Esophagus (tissue), 2 donors: ENCODE measurements around the gene GTF3A. TPM values are rescaled to one million over a fixed set of nuclear protein-coding genes. Genes with fewer than 3 reads are reported as not detected.

Source experiments
- H3K27ac ChIP-seq, 2 donors: one replicate each; pipeline ENCODE4 v1.5.1; 2013; ENCODE audit warnings: low read depth in 2 of 2, mild to moderate bottlenecking in 2 of 2, inconsistent platforms in 1 of 2, low read length in 1 of 2, moderate library complexity in 1 of 2
- H3K27me3 ChIP-seq, 2 donors: one replicate each; pipeline ENCODE4 v1.6.1; 2013; ENCODE audit warnings: low read length in 2 of 2, control low read depth in 1 of 2, mild to moderate bottlenecking in 1 of 2; ENCODE audit not compliant: insufficient read depth in 2 of 2, control insufficient read depth in 1 of 2
- H3K36me3 ChIP-seq, 2 donors: one replicate each; pipeline ENCODE4 v1.6.1; 2013; ENCODE audit warnings: low read length in 1 of 2; ENCODE audit not compliant: control insufficient read depth in 2 of 2, insufficient read depth in 2 of 2
- H3K4me1 ChIP-seq, 2 donors: one replicate each; pipeline ENCODE4 v1.6.1; 2013; ENCODE audit warnings: low read length in 1 of 2; ENCODE audit not compliant: control insufficient read depth in 2 of 2, insufficient read depth in 2 of 2
- H3K4me3 ChIP-seq, 2 donors: one replicate each; pipeline ENCODE4 v1.5.1; 2013; ENCODE audit warnings: low read length in 2 of 2, mild to moderate bottlenecking in 2 of 2, low read depth in 1 of 2, moderate library complexity in 1 of 2
- H3K9me3 ChIP-seq, 2 donors: one replicate each; pipeline ENCODE4 v1.6.1; 2013; ENCODE audit warnings: mild to moderate bottlenecking in 2 of 2, low read depth in 1 of 2, low read length in 1 of 2, moderate library complexity in 1 of 2; ENCODE audit not compliant: control insufficient read depth in 2 of 2, insufficient read depth in 1 of 2
- WGBS, 2 donors: extraction: QIAGEN DNeasy Blood & Tissue Kit; methylation state at CpG; one replicate each; pipeline ENCODE4 v1.1.7; 2013; 5-methylcytosine and 5-hydroxymethylcytosine counted together
- polyA plus RNA-seq, 2 donors: library from polyadenylated mRNA; stranded (reverse); fragments of 200-250 nt; gene quantifications; one replicate each; pipeline ENCODE4 v1.2.3, GENCODE V29; 2013
- donor health status: healthy with polysubstance abuse.
- donor health status: Bipolar disorder and iron deficiency.

The GTF3A gene
- 100 to 1,000 TPM in 1 of 2 donors, 10 to 100 TPM in 1; 80.4 to 147 TPM for polyA plus RNA-seq

- no peaks in the 10 kb centered on the region for H3K27me3 ChIP-seq
- H3K4me1 ChIP-seq: peaks cover 0 to 17% of the 10 kb centered on the region in 2 donors
- peak within 1 kb of the TSS; percentile 61 to 90 for H3K4me3 ChIP-seq
- peaks cover 0 to 6% of the 10 kb centered on the region in 2 donors for H3K36me3 ChIP-seq
- no peaks in the 10 kb centered on the region for H3K9me3 ChIP-seq
- WGBS, 2 donors: 0 to 1% methylated on average over 76 to 85 of the region's 85 CpGs
- peak within 1 kb of the TSS; percentile 96 to 99 for H3K27ac ChIP-seq
Measured at GRCh38 chr13:27424246-27425157, at the start of gene GTF3A. Gene GTF3A, plus strand, starts transcription at chr13:27424619.

DNA sequence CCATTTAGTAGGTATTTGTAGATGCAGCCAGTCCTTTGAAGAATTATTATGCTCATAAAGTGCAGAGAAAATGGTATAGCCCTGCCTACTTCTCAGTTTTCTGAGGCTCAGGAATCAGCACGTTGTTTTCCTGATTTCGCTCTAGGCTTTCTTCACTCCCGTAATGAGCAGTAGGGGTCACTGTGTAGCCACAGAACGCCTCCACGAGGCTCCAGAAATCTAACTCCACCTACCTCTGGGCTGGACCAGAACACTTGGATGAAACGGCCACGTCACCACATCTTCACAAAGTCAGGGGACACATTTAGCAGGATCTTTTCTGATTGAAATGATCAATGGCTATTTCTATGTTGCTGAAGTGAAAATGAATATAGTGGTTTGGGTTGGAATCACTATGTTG is 49.8 kb upstream of the GTF3A start:
- Histone ChIP-seq H3K27ac (no peak overlapping the region), H3K4me1 (no peaks in the 10 kb centered on the region), H3K9me3 (no peaks in the 10 kb centered on the region), H3K27me3 (no peaks in the 10 kb centered on the region), H3K36me3 (no peaks in the 10 kb centered on the region), H3K4me3 (no peak overlapping the region)
- 2 to 3% methylated on average over 7 of the region's 7 CpGs for WGBS, 2 donors

GRCh38 chr13:27375686-27376326 is 48.6 kb upstream of the GTF3A start:
- Histone ChIP-seq H3K27ac (no peak overlapping the region), H3K4me3 (no peak overlapping the region), H3K36me3 (no peaks in the 10 kb centered on the region), H3K27me3 (no peaks in the 10 kb centered on the region), H3K4me1 (no peaks in the 10 kb centered on the region), H3K9me3 (no peaks in the 10 kb centered on the region)
- 64 to 66% methylated on average over 15 of the region's 15 CpGs for WGBS, 2 donors

DNA sequence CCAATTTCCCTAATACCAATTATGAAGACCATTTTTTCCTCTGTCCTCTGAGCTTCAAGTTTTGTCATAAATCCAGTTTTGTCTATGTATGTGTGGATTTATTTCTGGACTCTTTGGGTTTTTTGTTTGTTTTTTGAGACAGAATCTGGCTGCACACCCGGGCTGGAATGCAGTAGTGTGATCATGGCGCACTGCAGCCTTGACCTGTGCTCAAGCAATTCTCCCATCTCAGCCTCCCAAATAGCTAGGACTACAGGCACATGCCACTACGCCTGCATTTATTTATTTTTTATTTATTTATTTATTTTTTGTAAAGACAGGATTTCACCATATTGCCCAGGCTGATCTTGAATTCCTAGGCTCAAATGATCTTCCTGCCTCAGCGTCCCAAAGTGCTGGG is 45.3 kb upstream of the GTF3A start:
- Histone ChIP-seq H3K27ac (no peak overlapping the region), H3K27me3 (no peaks in the 10 kb centered on the region), H3K36me3 (no peaks in the 10 kb centered on the region), H3K4me3 (no peak overlapping the region), H3K4me1 (no peaks in the 10 kb centered on the region), H3K9me3 (no peaks in the 10 kb centered on the region)
- 70 to 77% methylated on average over 4 of the region's 4 CpGs for WGBS, 2 donors

DNA sequence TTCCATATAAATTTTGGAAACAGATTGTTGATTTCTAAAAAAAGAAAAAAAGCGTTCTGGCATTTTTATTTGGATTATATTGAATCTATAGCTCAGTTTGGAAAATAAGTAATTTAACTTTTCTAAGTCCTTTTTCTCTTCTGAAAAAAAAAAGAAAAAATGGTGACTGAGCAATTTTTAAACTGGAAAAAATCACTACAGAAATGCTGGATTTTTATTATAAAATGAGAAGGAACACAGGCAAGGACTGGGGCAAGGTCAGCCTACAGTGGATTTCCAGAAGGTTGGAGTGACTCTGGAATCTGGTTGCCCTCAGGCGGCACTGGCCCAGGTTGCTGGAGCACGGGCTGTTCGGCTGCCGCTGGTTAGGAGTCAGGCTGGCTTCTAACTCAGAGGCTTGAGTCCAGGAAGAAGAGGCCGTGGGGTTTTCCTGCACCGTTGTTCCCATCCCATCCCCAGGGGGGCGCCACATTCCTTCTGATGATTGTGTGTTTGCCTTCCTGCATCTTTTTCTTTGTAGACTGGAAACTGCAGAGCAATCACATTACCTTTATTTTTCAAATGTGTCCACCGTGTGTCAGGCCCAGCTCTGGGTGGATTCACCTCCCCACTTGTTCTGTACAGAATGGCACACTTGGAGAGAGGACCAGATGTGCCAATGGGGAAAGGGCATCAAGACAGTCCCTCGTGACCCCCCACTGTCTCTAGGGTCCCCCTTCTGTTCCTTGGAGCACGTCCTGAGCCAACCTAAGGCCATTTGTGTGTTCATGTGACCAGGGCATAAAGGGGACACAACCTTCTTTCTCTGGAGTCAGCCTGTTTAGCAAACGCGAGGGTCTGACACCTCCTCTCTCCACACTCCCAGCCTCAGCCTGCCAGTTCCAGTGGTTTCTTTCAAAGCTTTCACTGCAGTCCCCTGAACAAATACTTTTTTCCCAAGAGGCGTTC is 44.5 kb upstream of the GTF3A start:
- WGBS, 2 donors: 34 to 42% methylated on average over 14 of the region's 14 CpGs
- H3K4me1 ChIP-seq: no peaks in the 10 kb centered on the region
- H3K9me3 ChIP-seq: no peaks in the 10 kb centered on the region
- no peaks in the 10 kb centered on the region for H3K27me3 ChIP-seq
- no peak overlapping the region for H3K4me3 ChIP-seq
- H3K36me3 ChIP-seq: no peaks in the 10 kb centered on the region
- H3K27ac ChIP-seq: no peak overlapping the region

DNA sequence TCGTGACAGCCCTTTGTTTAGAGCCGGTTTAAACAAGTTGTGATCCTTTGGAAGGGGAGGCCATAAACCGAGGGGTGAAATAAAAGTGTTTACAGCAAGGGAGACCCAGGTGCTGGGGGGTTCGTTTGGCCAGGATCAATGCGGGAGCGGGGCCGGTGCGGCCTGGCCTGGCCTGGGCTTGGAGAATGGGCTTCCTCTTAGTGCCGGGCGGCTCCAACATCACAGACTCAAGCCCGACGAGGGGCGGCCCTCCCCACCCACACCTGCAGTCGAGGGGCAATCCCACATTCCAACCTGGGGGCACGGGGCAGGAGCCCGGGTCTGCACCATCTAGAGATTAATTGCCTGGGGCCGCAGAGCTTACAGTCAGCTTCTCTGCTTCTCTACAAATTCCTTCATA is 42.8 kb upstream of the GTF3A start:
- Histone ChIP-seq H3K4me3 (no peak overlapping the region), H3K4me1 (no peaks in the 10 kb centered on the region), H3K9me3 (no peaks in the 10 kb centered on the region), H3K36me3 (no peaks in the 10 kb centered on the region), H3K27me3 (no peaks in the 10 kb centered on the region), H3K27ac (no peak overlapping the region)
- 67 to 72% methylated on average over 17 of the region's 17 CpGs for WGBS, 2 donors

DNA sequence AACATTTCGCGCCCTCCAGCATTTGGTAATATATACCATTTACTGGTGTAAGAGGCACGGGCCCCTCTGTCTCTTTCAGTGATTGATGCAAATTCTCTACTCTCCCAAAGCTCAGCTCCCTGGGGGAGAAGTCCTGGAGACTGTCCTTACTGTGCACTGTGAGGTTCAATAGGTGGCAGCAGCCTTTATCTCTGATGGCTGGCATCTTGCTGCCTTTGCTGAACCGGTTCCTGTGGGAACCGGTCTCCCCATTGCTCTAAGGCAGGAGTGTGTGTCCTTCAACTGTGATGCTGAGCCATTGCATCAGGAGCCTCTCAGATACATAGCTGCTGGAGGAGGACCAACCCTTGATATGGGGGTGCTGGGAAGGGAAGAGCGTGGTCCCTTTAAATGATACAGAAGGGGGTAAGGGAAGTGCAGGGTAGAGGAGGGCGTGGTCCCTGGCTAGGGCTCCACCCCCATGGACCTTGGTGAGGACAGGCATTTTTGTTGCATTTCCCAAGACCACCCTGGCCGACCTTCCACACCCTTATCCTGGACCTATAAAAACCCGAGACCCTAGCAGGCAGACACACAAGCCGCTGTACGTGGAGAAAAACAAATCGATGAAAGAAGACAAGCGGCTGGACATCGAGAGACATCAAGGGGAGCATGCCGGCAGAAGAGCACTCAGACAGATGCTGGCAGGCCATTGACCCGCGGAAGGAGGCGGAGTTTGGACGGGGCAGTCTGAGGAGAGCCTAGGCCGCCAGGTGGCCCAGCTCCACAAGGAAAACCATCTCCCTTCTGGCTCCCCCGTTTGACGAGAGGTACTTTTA is 41.1 kb upstream of the GTF3A start:
- Histone ChIP-seq H3K9me3 (no peaks in the 10 kb centered on the region), H3K4me3 (no peak overlapping the region), H3K36me3 (no peaks in the 10 kb centered on the region), H3K4me1 (no peaks in the 10 kb centered on the region), H3K27ac (no peak overlapping the region), H3K27me3 (no peaks in the 10 kb centered on the region)
- 83 to 86% methylated on average over 22 of the region's 22 CpGs for WGBS, 2 donors

DNA sequence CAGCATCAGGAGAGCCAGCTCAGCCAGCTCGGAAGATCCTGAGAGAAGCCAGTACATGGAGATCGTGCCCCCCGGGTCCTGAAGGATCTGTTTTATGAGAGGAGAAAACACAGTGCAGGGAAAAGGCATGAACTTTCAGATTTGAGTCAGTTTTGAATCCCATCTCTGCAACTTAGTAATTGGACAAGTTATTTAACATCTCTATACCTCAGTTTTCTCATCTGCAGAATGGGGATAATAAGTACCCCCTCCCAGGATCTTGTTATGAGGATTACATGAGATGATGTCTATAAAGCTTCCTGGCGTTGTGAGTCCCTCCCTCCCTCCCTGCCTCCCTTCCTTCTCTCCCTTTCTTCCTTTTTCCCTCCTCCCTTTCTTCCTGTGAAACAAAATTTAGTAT is 40.1 kb upstream of the GTF3A start:
- 84 to 86% methylated on average over 4 of the region's 4 CpGs for WGBS, 2 donors
- Histone ChIP-seq H3K27ac (no peak overlapping the region), H3K36me3 (no peaks in the 10 kb centered on the region), H3K4me1 (no peaks in the 10 kb centered on the region), H3K9me3 (no peaks in the 10 kb centered on the region), H3K4me3 (no peak overlapping the region), H3K27me3 (no peaks in the 10 kb centered on the region)
